ENCODE results near the gene CDK2. TPM values are rescaled to one million over a fixed set of nuclear protein-coding genes. Genes with fewer than 3 reads are reported as not detected.
A peak's percentile ranks its signal among the peaks of the same experiment; 100 is the strongest.

CDK2 gene
- total and polyA plus RNA-seq, 2 of the 4 experiments (the other 2 are of a cell fraction) = 42.5 to 61.7 TPM

- TF ChIP-seq RFX5 (IDR thresholded peaks at IDR 0.05; ENCODE audit: low read depth, low read length) (no peak), MXI1 (IDR thresholded peaks at IDR 0.05; ENCODE audit: borderline replicate concordance, low read depth, low read length) (no peak), RAD21 (IDR thresholded peaks at IDR 0.05; ENCODE audit: low read length) (no peak)
These were observed 6.4 kb downstream of the CDK2 start (continued) for GRCh38 chr12:55972911-55973598.

- peak within 1 kb of the TSS; percentile 58 for H4K5ac ChIP-seq (ENCODE audit: low read depth, low read length)
- dilution Hi-C loops (cut with HindIII; ENCODE audit: low sequenced_read_pairs, unreplicated experiment) (no loop called here), in situ Hi-C loops (cut with MboI; ENCODE audit: low sequenced_read_pairs) (no loop called here), intact Hi-C loops (cut with micrococcal nuclease) (loop anchor here (1.0 kb wide), 1 partner anchor 235 kb away; no protein-coding TSS in a partner anchor)
- no TSS peak for BruUV-seq (replicated peaks)
- H2AK5ac ChIP-seq (ENCODE audit: low read depth, low read length) = peak within 1 kb of the TSS; percentile 100
- peaks cover 14% of the 10 kb centered on the region; the same call in 1 of the 2 replicates for H4K20me1 ChIP-seq (ENCODE audit: insufficient read depth, low read length)
- peak within 1 kb of the TSS; percentile 97 for H3K4ac ChIP-seq (ENCODE audit: low read depth, low read length)
- WGBS, 2 experiments (ENCODE audit: extremely low coverage in 2 of 2, insufficient read length in 1 of 2) = 0% methylated on average over 17 of the region's 39 CpGs; no CpG with 5 or more reads in 1 of the 2 experiments
- peaks cover 12 to 65% of the 10 kb centered on the region in 2 experiments; a peak in 3 of 4 replicates for H3K79me1 ChIP-seq (ENCODE audit: low read depth in 1 of 2, low read length in 2 of 2)
- POLR2A ChIA-PET (ENCODE audit: unreplicated experiment) = interaction anchor here (1.0 to 1.2 kb wide), 3 partner anchors 9 to 70 kb away, joined by 3 to 13 read pairs (median 4); no protein-coding TSS in a partner anchor
- peak within 1 kb of the TSS; percentile 88 for H3K14ac ChIP-seq (replicated peaks; ENCODE audit: low read depth, low read length)
- CTCF ChIA-PET = interaction anchor here (0.6 to 0.9 kb wide), 2 partner anchors 57 to 235 kb away, joined by 3 read pairs; no protein-coding TSS in a partner anchor
- H3K9me1 ChIP-seq (ENCODE audit: insufficient read depth, low read length) = peaks cover 5% of the 10 kb centered on the region; the same call in 1 of the 2 replicates
- peak within 1 kb of the TSS; percentile 74 to 98 for H4K8ac ChIP-seq (ENCODE audit: low read depth in 2 of 2, low read length in 2 of 2)
- peak within 1 kb of the TSS; percentile 98 for H2BK5ac ChIP-seq (ENCODE audit: low read depth, low read length, poor library complexity, severe bottlenecking)
- peak within 1 kb of the TSS; percentile 64 for H3K27ac ChIP-seq (ENCODE audit: insufficient read depth, low read length)
- peaks cover 5% of the 10 kb centered on the region for H3K36me3 ChIP-seq (ENCODE audit: control insufficient read depth, insufficient read depth, low read length)
- peak within 1 kb of the TSS; percentile 91 for H3K4me2 ChIP-seq (ENCODE audit: low read depth, low read length)
- H3K18ac ChIP-seq (ENCODE audit: low read depth, low read length) = peak within 1 kb of the TSS; percentile 58
- H2BK15ac ChIP-seq (ENCODE audit: low read depth, low read length) = peak within 1 kb of the TSS; percentile 99; the same call in 2 of the 3 replicates
- peak within 1 kb of the TSS; percentile 71 for H3K56ac ChIP-seq (ENCODE audit: extremely low read depth, insufficient read depth, low read length)
- peak; percentile 89 for ATAC-seq (ENCODE audit: low read depth)
- peak within 1 kb of the TSS; percentile 84 for H2BK120ac ChIP-seq (ENCODE audit: low read depth, low read length)
- peaks cover 5% of the 10 kb centered on the region for H3K4me1 ChIP-seq (ENCODE audit: control insufficient read depth, insufficient read depth, low read length)
- peak within 1 kb of the TSS; percentile 85 for H3K9ac ChIP-seq (ENCODE audit: low read depth, low read length)
- H3K9me3 ChIP-seq (ENCODE audit: control insufficient read depth, insufficient read depth, low read length) = no peaks in the 10 kb centered on the region
- H3K4me3 ChIP-seq (ENCODE audit: insufficient read depth, low read depth, low read length) = peak within 1 kb of the TSS; percentile 70
- peak within 1 kb of the TSS; percentile 88 for H4K91ac ChIP-seq (ENCODE audit: insufficient read depth, low read depth, low read length)
- peak within 1 kb of the TSS; percentile 98 for H2AK9ac ChIP-seq (replicated peaks; ENCODE audit: low read depth, low read length, poor library complexity)
- DNase-seq = peak; percentile 100
- H3K27me3 ChIP-seq (ENCODE audit: control insufficient read depth, insufficient read depth, low read length) = no peaks in the 10 kb centered on the region
- peak within 1 kb of the TSS; percentile 89 for H2AFZ ChIP-seq (replicated peaks; ENCODE audit: low read length, poor library complexity)
- H2BK20ac ChIP-seq (ENCODE audit: low read depth, low read length) = peak within 1 kb of the TSS; percentile 2; the same call in 1 of the 2 replicates
- H3K23ac ChIP-seq (ENCODE audit: low read depth, low read length) = peak within 1 kb of the TSS; percentile 97
- TF ChIP-seq CHD1 (IDR thresholded peaks at IDR 0.05; ENCODE audit: low read depth, low read length) (peak; percentile 69; the same call in 1 of the 2 replicates), RCOR1 (IDR thresholded peaks at IDR 0.05; ENCODE audit: insufficient replicate concordance, low read length) (no peak), CEBPB (IDR thresholded peaks at IDR 0.05; ENCODE audit: low read depth, low read length) (no peak), SMC3 (IDR thresholded peaks at IDR 0.05; ENCODE audit: low read depth, low read length) (no peak), USF2 (IDR thresholded peaks at IDR 0.05; ENCODE audit: low read depth, low read length) (peak; percentile 68; the same call in 1 of the 2 replicates), MAZ (IDR thresholded peaks at IDR 0.05; ENCODE audit: borderline replicate concordance, low read depth, low read length) (peak; percentile 86), NFE2L2 (IDR thresholded peaks at IDR 0.05; ENCODE audit: low read depth, low read length) (no peak), MXI1 (IDR thresholded peaks at IDR 0.05; ENCODE audit: borderline replicate concordance, low read depth, low read length) (0 out of 2 replicates have a peak, but pooled peaks have one; percentile 20), RFX5 (IDR thresholded peaks at IDR 0.05; ENCODE audit: low read depth, low read length) (no peak), BHLHE40 (IDR thresholded peaks at IDR 0.05; ENCODE audit: low read depth, low read length) (no peak)
These were observed 7.1 kb downstream of the CDK2 start, which contains the start of gene RAB5B for GRCh38 chr12:55973599-55974307. Gene RAB5B (plus strand): TSS chr12:55974078. CDS start chr12:55986961, 12,883 bp downstream.
